Keratinocyte (primary cell): Measurements from ENCODE around the gene RORB. TPM values are rescaled to one million over a fixed set of nuclear protein-coding genes. Genes with fewer than 3 reads are reported as not detected.

Experiments used
- DNase-seq: peaks from one replicate; pipeline ENCODE4 v3.0.0-alpha.2; 2011; ENCODE audit warnings: low read depth, missing footprints, low spot score
- FAIRE-seq: peaks from 2 replicates; lab custom pipeline; 2011; peaks lifted over from hg19 to GRCh38; lab: Jason Lieb, UNC
- H2AFZ ChIP-seq: 2 replicates; pipeline ENCODE4 v1.6.0; 2012; ENCODE audit warnings: low read length, control low read depth, inconsistent platforms; ENCODE audit not compliant: control insufficient read depth
- H3K27ac ChIP-seq: 2 replicates; pipeline ENCODE4 v1.5.1; 2011; ENCODE audit warnings: low read length; ENCODE audit not compliant: control insufficient read depth, insufficient read depth
- H3K27me3 ChIP-seq: 3 replicates; pipeline ENCODE4 v1.6.0; 2011; ENCODE audit warnings: low read length; ENCODE audit not compliant: control insufficient read depth, insufficient read depth; ENCODE audit errors: extremely low read depth
- H3K36me3 ChIP-seq, 2 experiments: 2 replicates in 1 of 2; 3 replicates in 1 of 2; pipeline ENCODE4 v1.5.1; 2011; ENCODE audit warnings: low read length in 2 of 2, mild to moderate bottlenecking in 1 of 2; ENCODE audit not compliant: control insufficient read depth in 2 of 2, insufficient read depth in 2 of 2; ENCODE audit errors: extremely low read depth in 1 of 2
- H3K4me1 ChIP-seq: 3 replicates; pipeline ENCODE4 v1.5.1; 2011; ENCODE audit warnings: low read length; ENCODE audit not compliant: control insufficient read depth, insufficient read depth; ENCODE audit errors: extremely low read depth
- H3K4me2 ChIP-seq: 3 replicates; pipeline ENCODE4 v1.6.0; 2011; ENCODE audit warnings: low read depth, low read length; ENCODE audit not compliant: control insufficient read depth, insufficient read depth; ENCODE audit errors: extremely low read depth
- H3K4me3 ChIP-seq, 3 experiments: fragments of 200-600 bp in 1 of 3; sonication (generic) in 1 of 3; 2 replicates in 2 of 3; 3 replicates in 1 of 3; pipeline ENCODE4 v1.5.1; 2011 to 2016; ENCODE audit warnings: low read length in 3 of 3, mild to moderate bottlenecking in 3 of 3, control low read depth in 2 of 3, inconsistent platforms in 1 of 3, low read depth in 1 of 3, mixed read lengths in 1 of 3, mixed run types in 1 of 3, moderate library complexity in 1 of 3; ENCODE audit not compliant: control insufficient read depth in 2 of 3, insufficient read depth in 2 of 3; ENCODE audit errors: extremely low read depth in 1 of 3
- H3K79me2 ChIP-seq: 2 replicates; pipeline ENCODE4 v1.6.0; 2012; ENCODE audit warnings: low read length; ENCODE audit not compliant: control insufficient read depth, insufficient read depth
- H3K9ac ChIP-seq: 3 replicates; pipeline ENCODE4 v1.6.0; 2011; ENCODE audit warnings: low read length; ENCODE audit not compliant: control insufficient read depth, insufficient read depth; ENCODE audit errors: extremely low read depth
- H3K9me1 ChIP-seq: 3 replicates; pipeline ENCODE4 v1.6.0; 2011; ENCODE audit warnings: low read length; ENCODE audit not compliant: control insufficient read depth, insufficient read depth; ENCODE audit errors: extremely low read depth
- H3K9me3 ChIP-seq: 2 replicates; pipeline ENCODE4 v1.5.1; 2012; ENCODE audit warnings: low read depth, low read length; ENCODE audit not compliant: control insufficient read depth
- H4K20me1 ChIP-seq: 3 replicates; pipeline ENCODE4 v1.6.0; 2011; ENCODE audit warnings: low read length; ENCODE audit not compliant: control insufficient read depth, insufficient read depth; ENCODE audit errors: extremely low read depth
- EZH2 ChIP-seq: IDR thresholded peaks from one replicate; pipeline ENCODE4 v1.6.1; 2012; ENCODE audit warnings: inconsistent platforms, mild to moderate bottlenecking, low read length, moderate library complexity
- dilution Hi-C: fragments of 300-500 bp; cut with MboI; formaldehyde crosslinking; loops from one replicate; pipeline ENCODE4 v1.7.0; 2020; ENCODE audit warnings: low sequenced_read_pairs; ENCODE audit not compliant: extremely low pct_ligation_motif_present
- polyA plus RNA-seq, 5 experiments: library from polyadenylated mRNA; depleted of rRNA in 3 of 5; stranded (reverse) in 3 of 5; stranded (forward) in 1 of 5; unstranded in 1 of 5; fragments of >200 nt; gene quantifications; 1 replicate in 1 of 5; 2 replicates in 3 of 5; 3 replicates in 1 of 5; pipeline versions ENCODE4 v1.2.1 to v1.2.3, GENCODE V29; 2011 to 2012; ENCODE audit warnings: missing spikeins in 2 of 5, low read depth in 1 of 5, low replicate concordance in 1 of 5
- TF ChIP-seq, protein P1 (sequence below), 3 experiments: IDR thresholded peaks in 1 of 3; conservative IDR thresholded peaks in 1 of 3; optimal IDR thresholded peaks in 1 of 3; 2 replicates in 2 of 3; 3 replicates in 1 of 3; pipeline versions ENCODE3 to v1.5.1; 2011; ENCODE audit warnings: low read length in 3 of 3, mild to moderate bottlenecking in 3 of 3, moderate library complexity in 2 of 3, control low read depth in 1 of 3, inconsistent platforms in 1 of 3; ENCODE audit not compliant: insufficient read depth in 2 of 3; ENCODE audit errors: extremely low read depth in 1 of 3

The RORB gene
- polyA plus RNA-seq, 1 donor (not counting 4 experiments of a cell fraction or from before 2014, with no cell fraction given), result not detected

DNA sequence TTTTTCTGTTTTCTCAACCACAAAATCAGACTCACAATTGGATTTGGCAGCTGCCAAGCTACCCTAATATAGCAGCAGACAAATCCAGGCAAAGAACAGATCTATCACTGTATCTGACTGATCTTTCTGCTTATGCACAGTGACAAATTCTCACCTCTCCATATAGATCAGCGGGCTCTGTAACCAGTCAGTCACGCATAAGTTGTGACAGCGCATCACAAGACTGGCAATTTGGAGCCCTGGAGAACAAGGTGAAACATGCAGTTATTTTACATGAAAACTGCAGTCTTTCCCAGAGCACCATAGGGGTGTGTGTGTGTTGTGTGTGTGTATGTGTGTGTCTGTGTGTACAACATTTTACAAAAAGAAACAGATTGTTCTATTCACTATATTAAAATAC is 37.7 kb downstream of the RORB start:
- TF ChIP-seq EZH2, result no peak
- TF ChIP-seq, protein P1, sequence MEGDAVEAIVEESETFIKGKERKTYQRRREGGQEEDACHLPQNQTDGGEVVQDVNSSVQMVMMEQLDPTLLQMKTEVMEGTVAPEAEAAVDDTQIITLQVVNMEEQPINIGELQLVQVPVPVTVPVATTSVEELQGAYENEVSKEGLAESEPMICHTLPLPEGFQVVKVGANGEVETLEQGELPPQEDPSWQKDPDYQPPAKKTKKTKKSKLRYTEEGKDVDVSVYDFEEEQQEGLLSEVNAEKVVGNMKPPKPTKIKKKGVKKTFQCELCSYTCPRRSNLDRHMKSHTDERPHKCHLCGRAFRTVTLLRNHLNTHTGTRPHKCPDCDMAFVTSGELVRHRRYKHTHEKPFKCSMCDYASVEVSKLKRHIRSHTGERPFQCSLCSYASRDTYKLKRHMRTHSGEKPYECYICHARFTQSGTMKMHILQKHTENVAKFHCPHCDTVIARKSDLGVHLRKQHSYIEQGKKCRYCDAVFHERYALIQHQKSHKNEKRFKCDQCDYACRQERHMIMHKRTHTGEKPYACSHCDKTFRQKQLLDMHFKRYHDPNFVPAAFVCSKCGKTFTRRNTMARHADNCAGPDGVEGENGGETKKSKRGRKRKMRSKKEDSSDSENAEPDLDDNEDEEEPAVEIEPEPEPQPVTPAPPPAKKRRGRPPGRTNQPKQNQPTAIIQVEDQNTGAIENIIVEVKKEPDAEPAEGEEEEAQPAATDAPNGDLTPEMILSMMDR (optimal IDR thresholded peaks at IDR 0.05 in 1 of 3, IDR thresholded peaks at IDR 0.05 in 1 of 3, conservative IDR thresholded peaks at IDR 0.05 in 1 of 3; ENCODE audit: extremely low read depth in 1 of 3, insufficient read depth in 2 of 3, low read length in 3 of 3), result no peak
- dilution Hi-C loops, result no loop called here
- no peaks in the 10 kb centered on the region for H3K9me1 ChIP-seq
- no peak overlapping the region for H3K27ac ChIP-seq
- no peaks in the 10 kb centered on the region for H3K79me2 ChIP-seq
- H3K36me3 ChIP-seq, result no peaks in the 10 kb centered on the region
- DNase-seq, result no peak
- no peak overlapping the region for H2AFZ ChIP-seq
- H3K4me1 ChIP-seq, result no peaks in the 10 kb centered on the region
- H3K9me3 ChIP-seq, result no peaks in the 10 kb centered on the region
- no peak for FAIRE-seq
- H3K9ac ChIP-seq, result no peak overlapping the region
- H3K4me2 ChIP-seq, result no peak overlapping the region
- H3K27me3 ChIP-seq, result peaks cover 4% of the 10 kb centered on the region
- H3K4me3 ChIP-seq, result no peak overlapping the region
- no peaks in the 10 kb centered on the region for H4K20me1 ChIP-seq

DNA sequence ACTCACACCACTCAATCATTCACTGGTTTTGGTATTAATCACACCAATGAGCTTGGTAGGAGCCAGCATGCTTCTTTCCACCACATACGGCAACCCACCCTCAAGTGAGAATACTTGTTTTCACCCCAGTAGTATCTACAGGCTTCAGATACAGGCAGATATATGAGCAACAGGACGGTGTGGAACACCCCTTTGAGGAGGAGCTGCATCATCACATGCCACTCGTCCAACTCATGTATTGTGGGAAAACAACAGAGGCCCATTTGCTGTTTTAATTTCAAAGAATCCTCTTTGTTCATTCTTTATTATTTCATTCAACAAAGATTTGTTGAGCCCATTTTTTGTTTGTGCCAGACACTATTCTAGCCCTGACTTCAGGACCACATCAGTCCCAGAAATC is 46.0 kb downstream of the RORB start:
- dilution Hi-C loops, result no loop called here
- Histone ChIP-seq H3K9me3 (no peaks in the 10 kb centered on the region), H3K27me3 (no peaks in the 10 kb centered on the region), H3K9me1 (no peaks in the 10 kb centered on the region), H3K4me1 (no peaks in the 10 kb centered on the region), H3K79me2 (no peaks in the 10 kb centered on the region), H3K27ac (no peak overlapping the region), H3K4me3 (no peak overlapping the region), H3K9ac (no peak overlapping the region), H2AFZ (no peak overlapping the region), H4K20me1 (no peaks in the 10 kb centered on the region), H3K4me2 (no peak overlapping the region), H3K36me3 (no peaks in the 10 kb centered on the region)
- DNase-seq (no peak), FAIRE-seq (no peak)
- TF ChIP-seq EZH2, result no peak
- TF ChIP-seq, protein P1 (optimal IDR thresholded peaks at IDR 0.05 in 1 of 3, IDR thresholded peaks at IDR 0.05 in 1 of 3, conservative IDR thresholded peaks at IDR 0.05 in 1 of 3; ENCODE audit: extremely low read depth in 1 of 3, insufficient read depth in 2 of 3, low read length in 3 of 3), result no peak
